ENCODE data around the gene CD274.
A peak's percentile ranks its signal among the peaks of the same experiment; 100 is the strongest.

Gene CD274

DNA sequence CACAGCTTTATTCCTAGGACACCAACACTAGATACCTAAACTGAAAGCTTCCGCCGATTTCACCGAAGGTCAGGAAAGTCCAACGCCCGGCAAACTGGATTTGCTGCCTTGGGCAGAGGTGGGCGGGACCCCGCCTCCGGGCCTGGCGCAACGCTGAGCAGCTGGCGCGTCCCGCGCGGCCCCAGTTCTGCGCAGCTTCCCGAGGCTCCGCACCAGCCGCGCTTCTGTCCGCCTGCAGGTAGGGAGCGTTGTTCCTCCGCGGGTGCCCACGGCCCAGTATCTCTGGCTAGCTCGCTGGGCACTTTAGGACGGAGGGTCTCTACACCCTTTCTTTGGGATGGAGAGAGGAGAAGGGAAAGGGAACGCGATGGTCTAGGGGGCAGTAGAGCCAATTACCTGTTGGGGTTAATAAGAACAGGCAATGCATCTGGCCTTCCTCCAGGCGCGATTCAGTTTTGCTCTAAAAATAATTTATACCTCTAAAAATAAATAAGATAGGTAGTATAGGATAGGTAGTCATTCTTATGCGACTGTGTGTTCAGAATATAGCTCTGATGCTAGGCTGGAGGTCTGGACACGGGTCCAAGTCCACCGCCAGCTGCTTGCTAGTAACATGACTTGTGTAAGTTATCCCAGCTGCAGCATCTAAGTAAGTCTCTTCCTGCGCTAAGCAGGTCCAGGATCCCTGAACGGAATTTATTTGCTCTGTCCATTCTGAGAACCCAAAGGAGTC lies at the start of gene CD274:
TSS of gene CD274 (plus strand) at position 184 of the 733 bp plus-strand sequence. CDS start 5,572 bp downstream, outside the sequence.
- H3K36me3 Mint-ChIP-seq (ENCODE audit: low read depth), result peaks cover 47% of the 10 kb centered on the region
- peaks cover 80% of the 10 kb centered on the region for H3K4me1 Mint-ChIP-seq (ENCODE audit: low read depth)
- H3K9me3 Mint-ChIP-seq, result no peaks in the 10 kb centered on the region
- no peaks in the 10 kb centered on the region for H3K27me3 Mint-ChIP-seq
- peak; percentile 88 for DNase-seq
- H3K27ac Mint-ChIP-seq, result peak within 1 kb of the TSS; percentile 88
- peak within 1 kb of the TSS; percentile 96 for H3K4me3 Mint-ChIP-seq

- H3K27ac Mint-ChIP-seq, result peak overlapping the region; percentile 20
- DNase-seq, result no peak
- H3K36me3 Mint-ChIP-seq (ENCODE audit: low read depth), result peaks cover 16% of the 10 kb centered on the region
- H3K27me3 Mint-ChIP-seq, result no peaks in the 10 kb centered on the region
- peaks cover 10% of the 10 kb centered on the region for H3K9me3 Mint-ChIP-seq
- peaks cover 29% of the 10 kb centered on the region for H3K4me1 Mint-ChIP-seq (ENCODE audit: low read depth)
- no peak overlapping the region for H3K4me3 Mint-ChIP-seq
Observed at GRCh38 chr9:5402217-5402616, 48.1 kb upstream of the CD274 start.

DNA sequence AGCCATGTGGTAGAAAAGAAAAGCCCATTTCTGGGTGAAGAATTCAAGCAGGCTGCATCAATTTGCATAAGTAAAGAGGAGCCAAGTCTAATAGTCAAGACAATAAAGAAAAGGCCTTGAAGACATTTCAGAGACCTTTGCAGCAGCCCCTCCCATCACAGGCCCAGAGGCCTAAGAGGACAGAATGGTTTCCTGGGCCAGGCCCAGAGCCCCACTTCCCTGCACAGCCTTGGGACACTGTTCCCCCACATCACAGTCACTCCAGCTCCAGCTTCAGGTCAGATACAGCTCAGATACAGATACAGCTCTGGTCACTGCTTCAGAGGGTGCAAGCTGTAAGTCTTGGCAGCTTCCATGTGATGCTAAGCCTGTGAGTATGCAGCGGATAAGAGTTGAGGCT lies 41.7 kb upstream of the CD274 start:
- DNase-seq, result no peak
- no peak overlapping the region for H3K4me3 Mint-ChIP-seq
- no peak overlapping the region for H3K27ac Mint-ChIP-seq
- no peaks in the 10 kb centered on the region for H3K27me3 Mint-ChIP-seq
- peaks cover 18% of the 10 kb centered on the region for H3K4me1 Mint-ChIP-seq (ENCODE audit: low read depth)
- H3K36me3 Mint-ChIP-seq (ENCODE audit: low read depth), result peaks cover 65% of the 10 kb centered on the region
- H3K9me3 Mint-ChIP-seq, result peaks cover 35% of the 10 kb centered on the region

- no peak overlapping the region for H3K27ac Mint-ChIP-seq
- H3K4me1 Mint-ChIP-seq (ENCODE audit: low read depth), result peaks cover 7% of the 10 kb centered on the region
- no peak overlapping the region for H3K4me3 Mint-ChIP-seq
- DNase-seq, result no peak
- no peaks in the 10 kb centered on the region for H3K27me3 Mint-ChIP-seq
- peaks cover 9% of the 10 kb centered on the region for H3K9me3 Mint-ChIP-seq
- peaks cover 60% of the 10 kb centered on the region for H3K36me3 Mint-ChIP-seq (ENCODE audit: low read depth)
Observed at GRCh38 chr9:5416953-5417352, 33.4 kb upstream of the CD274 start.

- H3K4me3 Mint-ChIP-seq, result no peak overlapping the region
- H3K27me3 Mint-ChIP-seq, result no peaks in the 10 kb centered on the region
- peaks cover 7% of the 10 kb centered on the region for H3K4me1 Mint-ChIP-seq (ENCODE audit: low read depth)
- peaks cover 3% of the 10 kb centered on the region for H3K9me3 Mint-ChIP-seq
- H3K36me3 Mint-ChIP-seq (ENCODE audit: low read depth), result peaks cover 47% of the 10 kb centered on the region
- no peak for DNase-seq
- H3K27ac Mint-ChIP-seq, result no peak overlapping the region
Observed at GRCh38 chr9:5418481-5418880, 31.9 kb upstream of the CD274 start.

- no peak overlapping the region for H3K4me3 Mint-ChIP-seq
- DNase-seq, result no peak
- H3K27me3 Mint-ChIP-seq, result no peaks in the 10 kb centered on the region
- H3K36me3 Mint-ChIP-seq (ENCODE audit: low read depth), result peaks cover 33% of the 10 kb centered on the region
- H3K9me3 Mint-ChIP-seq, result no peaks in the 10 kb centered on the region
- peak overlapping the region; percentile 28 for H3K27ac Mint-ChIP-seq
- peaks cover 7% of the 10 kb centered on the region for H3K4me1 Mint-ChIP-seq (ENCODE audit: low read depth)
Observed at GRCh38 chr9:5419987-5420386, 30.4 kb upstream of the CD274 start.

DNA sequence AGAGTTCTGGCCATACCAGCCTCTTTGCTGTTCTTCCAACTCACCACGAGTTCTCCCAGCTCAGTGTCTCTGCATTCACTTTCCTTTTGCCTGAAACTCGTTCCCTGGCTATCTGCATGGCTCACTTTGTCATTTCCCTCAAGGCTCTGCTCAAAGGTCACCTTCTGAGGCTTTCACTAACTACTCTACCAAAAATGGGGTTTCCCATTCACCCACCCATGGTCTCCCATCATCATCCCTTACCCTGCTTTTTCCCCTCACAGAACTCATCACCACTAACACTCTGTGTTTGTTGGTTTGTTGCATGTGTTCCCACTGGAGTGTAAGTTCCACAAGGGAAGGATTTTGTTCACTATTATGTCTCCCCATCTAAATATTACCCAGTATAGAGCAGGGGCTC lies 29.2 kb upstream of the CD274 start:
- no peak for DNase-seq
- Mint-ChIP-seq H3K9me3 (no peaks in the 10 kb centered on the region), H3K4me1 (ENCODE audit: low read depth) (peaks cover 8% of the 10 kb centered on the region), H3K27ac (no peak overlapping the region), H3K4me3 (no peak overlapping the region), H3K36me3 (ENCODE audit: low read depth) (peaks cover 26% of the 10 kb centered on the region), H3K27me3 (no peaks in the 10 kb centered on the region)

DNA sequence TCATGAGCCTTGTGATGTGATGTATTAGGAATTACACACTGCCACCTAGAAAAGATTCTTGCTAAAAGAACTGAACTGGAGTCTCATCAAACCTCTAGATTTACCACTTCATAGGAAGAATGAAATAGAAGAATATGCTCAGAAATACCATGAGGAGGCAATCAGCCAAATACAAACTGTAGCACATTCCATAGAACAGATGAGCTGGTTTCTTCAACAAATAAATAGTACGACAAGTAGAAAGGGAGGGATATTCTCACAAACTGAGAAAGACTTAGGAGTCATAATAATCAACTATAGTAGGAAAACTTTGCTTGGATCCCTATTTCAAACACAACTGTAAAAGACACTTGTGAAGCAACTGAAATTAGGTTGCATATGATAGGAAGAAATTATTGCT lies 28.1 kb upstream of the CD274 start:
- Mint-ChIP-seq H3K4me3 (no peak overlapping the region), H3K36me3 (ENCODE audit: low read depth) (peaks cover 25% of the 10 kb centered on the region), H3K9me3 (no peaks in the 10 kb centered on the region), H3K4me1 (ENCODE audit: low read depth) (peaks cover 7% of the 10 kb centered on the region), H3K27ac (no peak overlapping the region), H3K27me3 (no peaks in the 10 kb centered on the region)
- DNase-seq, result no peak

- Mint-ChIP-seq H3K4me1 (ENCODE audit: low read depth) (peaks cover 14% of the 10 kb centered on the region), H3K27me3 (no peaks in the 10 kb centered on the region), H3K4me3 (no peak overlapping the region), H3K27ac (no peak overlapping the region), H3K9me3 (no peaks in the 10 kb centered on the region), H3K36me3 (ENCODE audit: low read depth) (peaks cover 11% of the 10 kb centered on the region)
- no peak for DNase-seq
Observed at GRCh38 chr9:5425006-5425628, 25.2 kb upstream of the CD274 start.

- no peak for DNase-seq
- no peak overlapping the region for H3K27ac Mint-ChIP-seq
- H3K4me3 Mint-ChIP-seq, result no peak overlapping the region
- H3K4me1 Mint-ChIP-seq (ENCODE audit: low read depth), result peaks cover 13% of the 10 kb centered on the region
- no peaks in the 10 kb centered on the region for H3K27me3 Mint-ChIP-seq
- H3K9me3 Mint-ChIP-seq, result no peaks in the 10 kb centered on the region
- peaks cover 29% of the 10 kb centered on the region for H3K36me3 Mint-ChIP-seq (ENCODE audit: low read depth)
Observed at GRCh38 chr9:5427005-5427404, 23.3 kb upstream of the CD274 start.

DNA sequence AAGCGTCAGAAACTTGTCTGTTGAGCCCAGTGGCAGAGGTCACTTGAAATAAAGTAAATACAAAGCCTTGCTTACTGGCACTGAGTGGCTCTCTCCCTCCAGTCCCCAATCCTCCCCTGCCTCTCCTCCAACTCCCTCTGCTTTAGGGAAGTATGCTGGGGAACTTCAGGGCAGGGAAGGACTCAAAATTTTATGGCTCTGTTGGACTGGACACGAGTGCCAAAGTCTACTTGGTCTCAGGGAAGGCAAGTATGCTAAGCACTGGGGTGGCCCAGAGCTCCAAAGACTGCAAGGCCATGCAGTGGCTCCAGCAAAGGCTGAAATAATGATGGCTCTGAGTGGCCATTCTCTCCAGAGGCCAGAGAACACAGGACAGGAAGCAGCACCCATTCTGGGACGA lies 22.2 kb upstream of the CD274 start:
- peaks cover 41% of the 10 kb centered on the region for H3K36me3 Mint-ChIP-seq (ENCODE audit: low read depth)
- H3K27ac Mint-ChIP-seq, result no peak overlapping the region
- DNase-seq, result no peak

GRCh38 chr9:5428794-5429528 lies 21.4 kb upstream of the CD274 start:
- H3K27ac Mint-ChIP-seq, result peak overlapping the region; percentile 8
- DNase-seq, result no peak
- no peaks in the 10 kb centered on the region for H3K9me3 Mint-ChIP-seq
- H3K27me3 Mint-ChIP-seq, result no peaks in the 10 kb centered on the region
- peaks cover 47% of the 10 kb centered on the region for H3K36me3 Mint-ChIP-seq (ENCODE audit: low read depth)
- H3K4me1 Mint-ChIP-seq (ENCODE audit: low read depth), result peaks cover 14% of the 10 kb centered on the region
- H3K4me3 Mint-ChIP-seq, result no peak overlapping the region

More for the DNA sequence above, 22.2 kb upstream of the CD274 start:
- no peaks in the 10 kb centered on the region for H3K27me3 Mint-ChIP-seq
- no peak overlapping the region for H3K4me3 Mint-ChIP-seq
- no peaks in the 10 kb centered on the region for H3K9me3 Mint-ChIP-seq
- H3K4me1 Mint-ChIP-seq (ENCODE audit: low read depth), result peaks cover 14% of the 10 kb centered on the region

DNA sequence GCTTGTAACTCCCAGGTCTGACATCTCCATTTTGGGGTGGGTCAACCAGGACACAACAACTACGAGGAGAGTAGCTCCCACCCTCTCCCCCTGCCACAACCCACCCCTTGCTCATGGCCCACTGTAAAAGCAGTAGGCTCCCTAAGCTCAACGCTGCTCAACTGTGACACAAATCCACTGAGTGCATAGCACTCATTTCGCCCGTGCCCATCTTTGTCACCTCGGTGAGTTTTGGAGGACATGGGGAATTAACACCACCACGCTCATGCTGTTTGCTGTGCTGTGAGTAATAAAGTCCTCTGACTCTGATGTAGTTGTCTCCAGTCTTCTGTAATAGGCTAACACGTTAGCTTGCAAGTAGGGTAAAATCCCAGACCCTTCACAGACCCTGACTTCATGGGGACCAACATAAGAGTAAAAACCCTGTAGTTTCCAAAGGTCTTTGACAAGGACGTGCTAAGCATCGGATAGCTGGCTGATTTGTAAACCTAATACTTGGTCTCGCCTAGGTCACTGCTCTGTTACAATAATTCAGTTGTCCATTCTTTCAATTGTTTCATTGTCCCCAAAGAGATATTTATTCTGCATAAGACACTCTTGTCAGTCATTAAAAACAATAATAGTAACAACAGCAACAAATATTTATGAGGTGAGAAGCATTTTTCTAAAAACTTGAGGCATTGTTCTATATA lies 20.3 kb upstream of the CD274 start:
- Mint-ChIP-seq H3K9me3 (no peaks in the 10 kb centered on the region), H3K27me3 (no peaks in the 10 kb centered on the region), H3K36me3 (ENCODE audit: low read depth) (peaks cover 53% of the 10 kb centered on the region), H3K27ac (no peak overlapping the region), H3K4me3 (no peak overlapping the region), H3K4me1 (ENCODE audit: low read depth) (peaks cover 15% of the 10 kb centered on the region)
- DNase-seq, result no peak

DNA sequence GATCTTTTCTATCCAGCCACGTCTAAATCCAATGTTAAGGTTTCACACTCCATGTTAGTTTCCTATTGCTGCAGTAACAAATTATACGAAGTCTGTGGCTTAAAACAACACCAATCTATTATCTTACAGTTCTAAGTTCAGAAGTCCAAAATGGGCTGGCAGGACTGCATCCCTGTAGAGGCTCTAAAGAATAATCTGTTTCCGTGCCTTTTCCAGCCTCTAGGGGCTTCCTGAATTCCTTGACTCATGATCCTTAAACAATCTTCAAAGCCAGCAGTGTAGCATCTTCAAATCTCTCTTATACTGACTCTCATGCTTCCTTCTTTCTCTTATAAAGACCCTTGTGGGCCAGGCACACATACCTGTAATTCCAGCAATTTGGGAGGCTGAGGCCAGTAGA lies 19.4 kb upstream of the CD274 start:
- Mint-ChIP-seq H3K4me3 (no peak overlapping the region), H3K9me3 (peaks cover 2% of the 10 kb centered on the region), H3K36me3 (ENCODE audit: low read depth) (peaks cover 62% of the 10 kb centered on the region), H3K27me3 (no peaks in the 10 kb centered on the region), H3K4me1 (ENCODE audit: low read depth) (peaks cover 22% of the 10 kb centered on the region), H3K27ac (no peak overlapping the region)
- DNase-seq, result no peak

Data from activated T-cell treated with anti-CD3 and anti-CD28 coated beads, Interleukin-2, amount 50 U/mL, for 24 hours (primary cell).